Ureter (tissue), 1 donor: ENCODE measurements around the gene CRB2. TPM values are rescaled to one million over a fixed set of nuclear protein-coding genes. Genes with fewer than 3 reads are reported as not detected.

Source experiments
- DNase-seq: peaks from one replicate; pipeline ENCODE4 v3.0.0-alpha.2; 2020; ENCODE audit warnings: low spot score
- total RNA-seq: library from RNA; stranded (reverse); gene quantifications from one replicate; pipeline ENCODE4 v1.2.4, GENCODE V29; 2023
- donor health status: DM: yes; HTN: yes; CAD: no.

Gene CRB2
- total RNA-seq, 1 donor from 2014 or later = 0.05 TPM

DNA sequence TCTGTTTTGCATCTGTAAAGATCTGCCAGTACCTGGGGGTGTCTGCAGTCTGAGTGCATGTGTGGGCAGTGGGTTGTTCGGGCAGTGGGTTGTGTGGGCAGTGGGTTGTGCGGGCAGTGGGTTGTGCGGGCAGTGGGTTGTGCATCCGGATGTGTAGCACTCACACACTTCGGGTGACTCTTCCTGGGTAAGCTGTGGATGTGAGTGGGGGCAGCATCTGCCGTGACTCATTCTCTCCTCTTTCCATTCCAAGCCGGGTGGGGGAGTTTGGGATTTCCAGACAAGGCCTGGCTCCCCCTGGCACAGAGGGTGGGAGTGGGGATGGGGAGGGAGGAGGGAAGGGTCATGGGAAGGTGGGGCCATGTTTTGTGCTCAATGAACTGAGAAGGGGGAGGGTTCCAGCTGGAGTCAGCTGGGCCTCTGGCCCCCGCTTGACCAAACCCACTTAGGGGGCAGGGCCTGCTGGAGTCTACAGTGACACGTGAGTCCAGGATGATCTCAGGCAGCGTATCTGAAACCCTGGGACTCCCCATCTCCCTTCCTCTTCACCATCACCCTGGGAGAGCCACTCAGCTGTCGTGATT is 8.3 kb downstream of the CRB2 start:
- no peak for DNase-seq

DNA sequence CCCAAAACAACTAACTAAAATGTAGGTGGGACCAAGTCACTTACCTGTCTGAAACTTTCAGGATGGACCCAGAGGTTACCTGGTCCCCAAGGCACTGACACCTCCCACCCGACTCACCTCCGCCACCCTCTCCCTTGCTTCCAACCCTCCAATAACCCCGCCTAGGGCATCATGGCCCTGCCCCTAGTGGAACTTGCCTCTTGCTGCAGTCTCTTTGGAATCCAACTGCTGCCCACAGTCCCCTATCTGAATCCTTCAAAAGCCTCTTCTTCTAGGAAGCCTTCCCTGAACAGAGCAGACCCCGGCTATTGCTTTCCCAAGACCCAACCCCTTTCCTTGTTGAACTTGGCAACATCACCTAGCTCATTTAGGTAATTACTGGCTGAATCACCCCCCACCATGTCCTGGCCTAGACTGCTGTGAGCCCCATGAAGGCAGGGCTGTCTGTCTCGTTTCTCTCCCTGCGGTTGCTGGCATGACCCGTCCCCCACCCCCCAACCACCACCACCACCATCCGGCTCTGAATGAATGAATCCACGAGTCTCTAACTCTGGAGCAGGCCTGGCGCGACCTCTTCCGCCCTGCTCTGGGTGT is 9.4 kb downstream of the CRB2 start:
- DNase-seq = no peak

- DNase-seq = no peak
Measured at GRCh38 chr9:123365881-123366528, 10.0 kb downstream of the CRB2 start.

DNA sequence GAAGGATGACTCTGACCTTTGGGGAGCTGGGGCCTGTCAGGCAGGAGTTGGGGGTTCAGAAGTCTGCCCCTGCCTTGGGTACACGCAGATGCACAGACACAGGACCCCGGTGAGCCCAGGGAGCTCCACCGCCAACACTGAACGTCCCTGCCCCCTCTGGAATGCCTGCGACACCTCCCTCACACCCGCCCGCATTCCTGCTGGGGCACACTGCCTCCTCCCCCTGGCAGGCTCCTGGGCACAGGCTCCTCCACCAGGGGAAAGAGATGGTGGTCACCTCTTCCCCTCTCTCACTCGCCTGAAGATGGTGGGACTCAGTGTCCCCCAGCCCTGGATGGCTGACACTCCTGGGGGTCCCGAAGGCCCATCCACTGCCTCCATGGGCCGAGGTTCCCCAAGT is 12.0 kb downstream of the CRB2 start:
- DNase-seq = no peak

GRCh38 chr9:123368536-123369153 is 12.6 kb downstream of the CRB2 start:
- DNase-seq = no peak

GRCh38 chr9:123369296-123369695 is 13.3 kb downstream of the CRB2 start:
- no peak for DNase-seq

GRCh38 chr9:123370108-123370507 is 14.1 kb downstream of the CRB2 start:
- DNase-seq = no peak

DNA sequence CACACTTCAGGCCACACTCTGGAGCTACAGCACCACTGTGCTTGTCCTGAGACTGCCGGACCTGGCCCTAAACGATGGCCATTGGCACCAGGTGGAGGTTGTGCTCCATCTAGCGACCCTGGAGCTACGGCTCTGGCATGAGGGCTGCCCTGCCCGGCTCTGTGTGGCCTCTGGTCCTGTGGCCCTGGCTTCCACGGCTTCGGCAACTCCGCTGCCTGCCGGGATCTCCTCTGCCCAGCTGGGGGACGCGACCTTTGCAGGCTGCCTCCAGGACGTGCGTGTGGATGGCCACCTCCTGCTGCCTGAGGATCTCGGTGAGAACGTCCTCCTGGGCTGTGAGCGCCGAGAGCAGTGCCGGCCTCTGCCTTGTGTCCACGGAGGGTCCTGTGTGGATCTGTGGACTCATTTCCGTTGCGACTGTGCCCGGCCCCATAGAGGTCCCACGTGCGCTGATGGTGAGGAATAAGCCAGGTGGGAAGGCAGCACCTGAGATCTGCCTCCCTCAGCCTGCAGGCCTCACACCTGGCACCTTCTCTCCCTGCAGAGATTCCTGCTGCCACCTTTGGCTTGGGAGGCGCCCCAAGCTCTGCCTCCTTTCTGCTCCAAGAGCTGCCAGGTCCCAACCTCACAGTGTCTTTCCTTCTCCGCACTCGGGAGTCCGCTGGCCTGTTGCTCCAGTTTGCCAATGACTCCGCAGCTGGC is 14.7 kb downstream of the CRB2 start:
- no peak for DNase-seq

- DNase-seq = no peak
Measured at GRCh38 chr9:123371228-123371584, 15.2 kb downstream of the CRB2 start.

DNA sequence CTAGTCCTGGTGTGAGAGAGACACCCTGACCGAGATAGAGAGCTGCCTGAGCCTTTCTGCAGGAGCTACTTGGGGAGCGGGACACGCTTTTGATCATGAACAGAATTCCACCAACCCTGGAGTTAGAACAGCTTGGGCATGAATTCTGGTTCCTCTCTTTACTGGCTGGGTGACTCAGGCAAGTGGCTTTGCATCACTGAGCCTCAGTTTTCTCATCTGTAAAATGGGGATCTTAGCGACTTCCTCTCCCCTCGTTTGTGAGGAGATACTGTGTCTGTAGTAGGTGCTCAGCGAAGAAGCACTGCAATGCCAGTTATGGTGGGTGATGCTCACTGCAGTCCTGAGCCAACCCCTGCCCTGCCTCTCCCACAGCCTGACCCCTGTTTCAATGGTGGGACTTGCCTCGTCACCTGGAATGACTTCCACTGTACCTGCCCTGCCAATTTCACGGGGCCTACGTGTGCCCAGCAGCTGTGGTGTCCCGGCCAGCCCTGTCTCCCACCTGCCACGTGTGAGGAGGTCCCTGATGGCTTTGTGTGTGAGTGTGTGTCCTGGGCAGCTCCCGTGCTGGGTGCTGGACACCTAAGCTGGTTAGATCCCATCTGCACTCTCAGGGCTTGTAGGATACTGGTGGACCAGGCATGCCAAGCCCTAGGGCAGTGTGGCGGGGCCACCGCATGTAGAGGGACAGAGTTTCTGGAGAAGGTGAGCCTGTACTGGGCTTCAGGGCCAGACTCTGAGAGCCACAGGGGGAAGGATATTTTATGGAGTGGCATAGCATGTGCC is 16.0 kb downstream of the CRB2 start:
- DNase-seq = no peak

- no peak for DNase-seq
Measured at GRCh38 chr9:123372766-123373446, 16.9 kb downstream of the CRB2 start.

GRCh38 chr9:123373447-123373923 is 17.5 kb downstream of the CRB2 start:
- DNase-seq = no peak

DNA sequence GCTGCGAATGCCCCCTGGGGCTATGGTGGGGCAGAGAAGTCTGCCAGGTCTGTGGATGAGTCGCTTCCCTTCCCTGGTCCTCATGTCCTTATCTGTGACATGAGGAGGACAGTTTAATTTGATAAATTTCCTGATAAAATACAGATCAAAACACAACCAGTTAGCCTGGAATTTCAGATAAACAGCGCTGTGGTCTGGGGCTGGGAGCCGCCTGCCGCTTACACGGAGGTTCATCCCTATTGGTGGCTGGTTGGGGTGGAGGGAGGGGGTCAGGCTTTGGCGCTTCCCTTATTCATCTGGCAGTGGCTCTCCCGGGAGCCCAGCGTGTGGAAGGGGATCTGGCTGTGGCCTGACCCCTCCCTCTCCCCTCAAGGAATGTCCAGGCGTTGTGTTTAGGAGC is 17.9 kb downstream of the CRB2 start:
- DNase-seq = no peak

DNA sequence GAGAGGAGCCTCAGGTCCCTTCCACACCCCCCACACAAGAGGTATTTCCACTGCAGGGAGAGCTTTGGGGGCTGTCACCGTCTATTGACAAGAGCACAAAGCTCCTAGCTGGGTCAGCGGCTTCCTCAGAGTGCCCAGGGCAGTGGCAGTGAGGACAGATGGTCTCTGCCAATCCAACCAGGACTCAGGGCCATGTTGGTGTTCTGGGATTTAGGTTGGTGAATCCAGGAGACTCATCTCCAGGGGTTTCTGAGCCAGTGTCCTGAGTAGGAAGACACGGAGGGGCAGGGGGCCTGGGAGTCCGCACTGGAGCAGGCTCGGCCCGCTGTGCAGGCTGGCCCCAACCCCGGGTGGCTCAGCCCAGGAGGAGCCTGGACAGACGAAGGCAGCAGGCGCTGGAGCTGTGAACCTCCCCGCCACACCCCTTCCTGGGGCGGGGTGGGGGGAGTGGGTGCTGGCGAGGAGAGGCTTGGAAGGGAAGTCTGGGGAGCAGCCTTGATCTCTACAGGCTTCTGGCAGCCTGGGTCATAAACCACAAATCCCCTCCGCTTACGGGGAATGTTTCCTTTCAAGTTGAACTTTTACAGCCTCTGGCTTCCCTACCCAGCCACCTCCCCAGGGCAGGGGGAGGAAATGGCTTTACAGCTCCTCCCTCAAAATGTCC is 19.6 kb downstream of the CRB2 start:
- DNase-seq = no peak

DNA sequence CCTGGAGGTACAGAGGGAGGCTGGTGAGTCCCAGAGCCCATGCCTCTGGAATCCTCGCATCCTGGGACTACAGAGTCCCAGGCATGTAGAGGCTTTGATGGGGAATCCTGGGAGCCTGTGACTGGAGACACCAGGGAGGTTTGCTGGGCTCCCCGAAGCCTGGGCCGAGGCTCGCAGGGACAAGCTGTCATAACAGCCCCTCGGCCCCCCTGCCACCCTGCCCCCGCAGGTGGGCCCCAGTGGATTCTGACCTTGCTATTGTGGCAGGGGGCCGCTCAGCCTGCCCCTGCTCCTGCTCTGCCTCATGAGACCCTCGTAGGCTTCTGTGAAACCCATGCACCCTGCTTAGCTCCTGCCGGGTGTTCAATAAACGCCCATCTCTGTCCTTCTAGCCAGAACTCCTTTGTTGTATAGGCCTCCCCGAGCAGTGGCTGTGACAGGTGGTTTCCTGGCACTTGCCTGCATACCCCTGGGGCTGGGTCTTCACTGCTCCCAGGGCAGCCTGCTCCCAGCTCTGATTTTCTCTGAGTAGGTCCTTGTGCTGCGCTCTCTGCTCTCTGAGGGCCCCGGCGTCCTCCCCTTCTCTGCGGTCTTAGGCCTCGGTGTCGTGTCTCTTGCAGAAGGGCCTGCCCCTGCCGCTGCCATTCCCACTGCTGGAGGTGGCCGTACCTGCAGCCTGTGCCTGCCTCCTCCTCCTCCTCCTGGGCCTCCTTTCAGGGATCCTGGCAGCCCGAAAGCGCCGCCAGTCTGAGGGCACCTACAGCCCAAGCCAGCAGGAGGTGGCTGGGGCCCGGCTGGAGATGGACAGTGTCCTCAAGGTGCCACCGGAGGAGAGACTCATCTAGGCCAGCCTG is 20.4 kb downstream of the CRB2 start:
- no peak for DNase-seq

DNA sequence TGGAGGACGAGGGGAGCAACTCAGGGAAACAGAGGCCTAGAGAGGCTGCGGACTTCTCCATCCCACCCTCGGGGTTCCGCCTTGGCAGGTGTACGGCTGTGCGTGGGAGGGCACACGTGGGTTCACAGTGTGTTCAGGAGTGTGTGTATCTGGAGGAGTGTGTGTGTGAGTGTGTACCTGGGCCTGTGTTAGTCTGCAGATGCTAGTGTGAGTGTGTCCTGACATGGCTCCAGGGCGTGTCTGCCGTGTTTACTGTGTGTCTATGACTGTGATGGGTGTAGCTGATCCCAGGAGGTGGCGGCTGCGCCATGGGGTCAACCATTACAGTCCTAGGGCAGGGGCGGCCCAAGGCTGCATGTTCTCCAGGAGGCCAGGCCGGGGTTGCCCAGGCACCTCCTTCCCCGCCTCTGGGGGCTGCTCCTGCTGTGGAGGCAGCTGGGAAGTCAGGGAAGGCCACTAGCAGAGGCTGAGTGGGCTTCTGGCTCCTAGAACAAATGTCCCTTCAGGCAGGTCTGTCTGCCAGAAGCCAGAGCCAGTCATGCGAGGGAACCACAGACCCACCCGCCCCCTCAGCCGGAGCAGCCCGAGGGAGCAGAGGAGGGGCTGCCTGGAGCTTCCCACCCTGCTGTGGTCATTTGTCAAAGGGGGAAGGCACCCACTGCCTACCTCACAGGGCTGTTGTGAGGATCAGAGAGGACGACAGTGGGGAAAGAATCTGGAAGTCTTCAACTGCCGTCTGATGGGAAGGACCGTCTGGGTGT is 21.4 kb downstream of the CRB2 start:
- no peak for DNase-seq

DNA sequence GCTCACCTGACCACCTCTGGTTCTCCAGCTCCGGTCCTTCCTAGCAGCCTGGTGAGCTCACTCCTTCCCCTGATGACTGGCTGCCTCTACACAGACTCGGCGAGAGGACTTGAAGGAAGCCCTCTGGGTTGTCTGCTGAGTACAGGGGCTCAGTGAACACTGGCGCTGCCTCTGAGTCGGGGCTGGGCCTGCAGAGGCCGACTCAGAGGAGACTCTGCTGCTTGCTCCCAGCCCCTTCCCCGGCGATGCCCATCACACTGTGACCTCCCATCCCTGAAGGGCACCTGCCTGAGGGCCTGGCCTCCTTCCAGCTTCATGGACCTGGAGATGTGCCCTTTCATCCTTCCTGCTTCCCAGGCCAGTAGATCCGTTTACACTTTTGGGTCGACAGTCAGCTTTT is 22.0 kb downstream of the CRB2 start:
- no peak for DNase-seq

DNA sequence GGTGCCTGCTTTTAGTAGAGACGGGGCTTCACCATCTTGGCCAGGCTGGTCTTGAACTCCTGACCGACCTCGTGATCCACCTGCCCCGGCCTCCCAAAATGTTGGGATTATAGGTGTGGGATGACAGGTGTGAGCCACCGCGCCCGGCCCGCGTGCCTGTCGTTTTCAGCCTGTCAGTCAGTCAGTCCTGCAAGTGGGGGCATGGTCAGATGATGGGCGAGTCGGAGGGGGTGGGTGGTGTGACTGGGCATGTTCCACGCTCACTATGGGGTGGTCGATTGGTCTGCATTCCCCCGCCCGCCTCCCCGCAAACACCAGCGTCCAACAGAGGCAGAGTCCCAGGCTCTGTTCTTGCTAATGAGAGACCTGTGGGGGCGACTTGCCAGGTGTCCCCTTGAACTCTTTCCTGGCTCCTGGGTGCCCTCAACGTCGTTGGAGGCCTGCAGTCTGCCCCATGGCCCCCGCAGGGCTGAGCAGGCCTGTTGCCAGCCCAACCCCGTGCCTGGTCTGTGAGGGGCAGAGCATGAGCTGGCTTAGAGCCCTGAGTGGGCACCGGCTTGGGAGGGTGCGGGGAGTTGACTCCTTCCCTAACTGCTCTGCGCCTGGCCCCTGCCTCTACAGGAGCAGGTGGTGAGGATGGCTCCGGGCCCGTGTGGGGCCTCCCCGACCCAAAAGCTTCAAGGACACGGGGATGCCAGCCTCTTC is 23.1 kb downstream of the CRB2 start:
- no peak for DNase-seq
